Keratinocyte (primary cell): Measurements from ENCODE around the gene HOXC4.

ENCODE experiments used
- CTCF ChIP-seq, 3 experiments: IDR thresholded peaks in 1 of 3; conservative IDR thresholded peaks in 1 of 3; optimal IDR thresholded peaks in 1 of 3; 2 replicates in 2 of 3; 3 replicates in 1 of 3; pipeline versions ENCODE3 to v1.5.1; 2011; ENCODE audit warnings: low read length in 3 of 3, mild to moderate bottlenecking in 3 of 3, moderate library complexity in 2 of 3, control low read depth in 1 of 3, inconsistent platforms in 1 of 3; ENCODE audit not compliant: insufficient read depth in 2 of 3; ENCODE audit errors: extremely low read depth in 1 of 3
- EZH2 ChIP-seq: IDR thresholded peaks from one replicate; pipeline ENCODE4 v1.6.1; 2012; ENCODE audit warnings: inconsistent platforms, mild to moderate bottlenecking, low read length, moderate library complexity

DNA sequence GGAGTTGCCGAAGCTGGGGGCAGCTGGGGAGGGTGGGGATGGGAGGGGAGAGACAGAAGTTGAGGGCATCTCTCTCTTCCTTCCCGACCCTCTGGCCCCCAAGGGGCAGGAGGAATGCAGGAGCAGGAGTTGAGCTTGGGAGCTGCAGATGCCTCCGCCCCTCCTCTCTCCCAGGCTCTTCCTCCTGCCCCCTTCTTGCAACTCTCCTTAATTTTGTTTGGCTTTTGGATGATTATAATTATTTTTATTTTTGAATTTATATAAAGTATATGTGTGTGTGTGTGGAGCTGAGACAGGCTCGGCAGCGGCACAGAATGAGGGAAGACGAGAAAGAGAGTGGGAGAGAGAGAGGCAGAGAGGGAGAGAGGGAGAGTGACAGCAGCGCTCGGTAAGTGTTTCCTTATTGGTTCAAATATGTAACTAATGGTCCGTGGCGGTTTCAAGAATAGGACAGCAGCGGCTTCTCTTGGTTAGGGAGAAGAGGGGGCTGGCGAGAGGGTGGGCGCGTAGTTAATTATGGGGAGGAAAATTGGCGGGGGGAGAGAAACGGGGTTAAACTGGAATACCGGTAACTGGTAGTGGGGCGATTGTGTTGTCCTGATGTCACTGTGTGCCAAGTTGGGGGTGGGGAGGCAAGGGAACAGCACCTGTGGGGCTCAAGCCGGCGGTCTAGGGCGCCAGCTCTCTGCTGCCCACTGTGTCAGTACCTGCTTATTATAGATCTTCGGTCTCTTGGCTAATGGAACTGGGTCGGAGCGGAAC lies 36.4 kb upstream of the HOXC4 start:
- peak in 1 of 3 experiments; percentile 23 for TF ChIP-seq CTCF (optimal IDR thresholded peaks at IDR 0.05 in 1 of 3, IDR thresholded peaks at IDR 0.05 in 1 of 3, conservative IDR thresholded peaks at IDR 0.05 in 1 of 3; ENCODE audit: extremely low read depth in 1 of 3, insufficient read depth in 2 of 3, low read length in 3 of 3)
- TF ChIP-seq EZH2, result no peak
